ENCODE results near the gene SPAG9. TPM values are rescaled to one million over a fixed set of nuclear protein-coding genes. Genes with fewer than 3 reads are reported as not detected.

SPAG9 gene
- total and polyA plus RNA-seq, 2 of the 8 experiments (the other 6 are each of a cell fraction or from before 2014, with no cell fraction given) = 9.8 to 63.8 TPM

GRCh38 chr17:50955160-50955559, 165.5 kb downstream of the SPAG9 start:
- Histone ChIP-seq H2BK5ac (ENCODE audit: low read depth, low read length) (peak overlapping the region; percentile 62; the same call in 1 of the 2 replicates), H3K27me3 (replicated peaks in 1 of 4; ENCODE audit: control insufficient read depth in 3 of 4, extremely low read depth in 1 of 4, insufficient read depth in 3 of 4, low read length in 3 of 4) (no peaks in the 10 kb centered on the region), H2AK5ac (ENCODE audit: low read depth, low read length) (0 out of 2 replicates have a peak overlapping the region, but pooled peaks have one; percentile 5), H3K56ac (replicated peaks; ENCODE audit: insufficient read length, low read depth, low read length) (no peak overlapping the region), H2BK20ac (ENCODE audit: low read length) (peak overlapping the region; percentile 82), H3K27ac (ENCODE audit: low read depth, low read length) (no peak overlapping the region), H3K23me2 (ENCODE audit: low read depth, low read length) (no peaks in the 10 kb centered on the region), H4K5ac (ENCODE audit: insufficient read length, low read depth, low read length) (no peak overlapping the region), H3K4me3 (ENCODE audit: extremely low read depth in 1 of 4, insufficient read depth in 2 of 4, low read depth in 3 of 4, low read length in 4 of 4) (no peak overlapping the region), H3K18ac (ENCODE audit: extremely low read depth, low read length) (peak overlapping the region; percentile 71; the same call in 1 of the 2 replicates), H3K4me1 (replicated peaks in 1 of 4; ENCODE audit: control insufficient read depth in 3 of 4, insufficient read depth in 4 of 4, low read length in 3 of 4) (peaks cover 3 to 24% (median 13%) of the 10 kb centered on the region in 4 experiments), H3K4ac (replicated peaks; ENCODE audit: insufficient read length, low read depth, low read length) (peak overlapping the region; percentile 55), H3K79me2 (ENCODE audit: control insufficient read depth in 1 of 2, insufficient read depth in 2 of 2, low read length in 2 of 2) (no peaks in the 10 kb centered on the region), H4K20me1 (replicated peaks in 1 of 2; ENCODE audit: control insufficient read depth in 1 of 2, insufficient read depth in 2 of 2, low read length in 2 of 2) (no peaks in the 10 kb centered on the region), H3K14ac (ENCODE audit: insufficient read length) (no peak overlapping the region), H3K9ac (replicated peaks in 1 of 4; ENCODE audit: extremely low read depth in 1 of 4, low read depth in 3 of 4, low read length in 3 of 4) (no peak overlapping the region), H3K79me1 (ENCODE audit: low read depth, low read length) (no peaks in the 10 kb centered on the region), H2BK120ac (replicated peaks; ENCODE audit: low read depth, low read length) (peak overlapping the region; percentile 58), H2BK15ac (ENCODE audit: low read length) (0 out of 2 replicates have a peak overlapping the region, but pooled peaks have one; percentile 47), H4K8ac (ENCODE audit: extremely low read depth, insufficient read depth, low read length) (no peak overlapping the region), H3K9me3 (ENCODE audit: insufficient read depth in 2 of 2, low read depth in 1 of 2, low read length in 1 of 2) (no peaks in the 10 kb centered on the region), H3K23ac (ENCODE audit: insufficient read length) (no peak overlapping the region), H2AFZ (ENCODE audit: low read length) (no peak overlapping the region), H2BK12ac (ENCODE audit: low read depth, low read length) (peak overlapping the region; percentile 20; the same call in 1 of the 2 replicates), H4K91ac (replicated peaks; ENCODE audit: insufficient read length, low read length) (peak overlapping the region; percentile 19), H3K4me2 (ENCODE audit: insufficient read depth in 1 of 2, low read depth in 2 of 2, low read length in 2 of 2) (no peak overlapping the region), H3K36me3 (ENCODE audit: control insufficient read depth in 2 of 4, insufficient read depth in 4 of 4, low read length in 3 of 4) (no peaks in the 10 kb centered on the region; a peak in 1 of 8 replicates)
- POLR2A ChIA-PET (ENCODE audit: partially characterized antibody) = interaction anchor here (1.0 to 21.0 kb wide), 6 partner anchors 10 to 211 kb away, joined by 3 to 308 read pairs (median 4); partner anchors contain the start of genes NME2 and TOB1
- FAIRE-seq (no peak), DNase-seq (ENCODE audit: low read depth in 1 of 2, low spot score in 2 of 2) (no peak)
- 87% methylated on average over 8 of the region's 8 CpGs; no CpG with 5 or more reads in 1 of the 2 experiments for WGBS, 2 experiments (ENCODE audit: extremely low coverage in 1 of 2, insufficient coverage in 1 of 2, insufficient read length in 1 of 2, insufficient replicate concordance in 2 of 2, low coverage in 1 of 2, low lambda C conversion rate in 2 of 2, missing lambda C conversion rate in 1 of 2)
- CTCF ChIA-PET (ENCODE audit: partially characterized antibody) = interaction anchor here (0.8 to 21.7 kb wide), 14 partner anchors 14 to 170 kb away, joined by 3 to 735 read pairs (median 4); partner anchors contain the start of gene TOB1
- TF ChIP-seq RFX5 (IDR thresholded peaks at IDR 0.05; ENCODE audit: borderline replicate concordance, low read depth, low read length) = no peak
- TF ChIP-seq SUZ12 (IDR thresholded peaks at IDR 0.05; ENCODE audit: low read length) = no peak
- no peak for TF ChIP-seq RXRA (IDR thresholded peaks at IDR 0.05; ENCODE audit: insufficient read depth, low read depth, low read length)
- TF ChIP-seq CTBP2 (IDR thresholded peaks at IDR 0.05; ENCODE audit: borderline replicate concordance, insufficient read depth, insufficient read length, low read length) = no peak
- TF ChIP-seq CHD2 (IDR thresholded peaks at IDR 0.05; ENCODE audit: low read length) = no peak
- no peak for TF ChIP-seq ATF2 (IDR thresholded peaks at IDR 0.05; ENCODE audit: low read length)
- no peak for TF ChIP-seq TEAD4 (IDR thresholded peaks at IDR 0.05; ENCODE audit: low read depth, low read length)
- TF ChIP-seq TAF1 (IDR thresholded peaks at IDR 0.05; ENCODE audit: low read depth, low read length) = no peak
- TF ChIP-seq TAF7 (optimal IDR thresholded peaks at IDR 0.05; ENCODE audit: borderline replicate concordance, low read depth, low read length) = no peak
- TF ChIP-seq SRF (IDR thresholded peaks at IDR 0.05; ENCODE audit: low read depth, low read length) = no peak
- no peak for TF ChIP-seq SIN3A (conservative IDR thresholded peaks at IDR 0.05 in 1 of 2, IDR thresholded peaks at IDR 0.05 in 1 of 2; ENCODE audit: low read depth in 1 of 2, low read length in 2 of 2)
- TF ChIP-seq HDAC6 (IDR thresholded peaks at IDR 0.05; ENCODE audit: low read depth, low read length) = no peak

Measured in H1 (cell line).